HG03460 (cell line): ENCODE data around the gene FILIP1L.
A peak's percentile ranks its signal among the peaks of the same experiment; 100 is the strongest.

Source experiments
- ATAC-seq: cut with Tn5 transposase; IDR thresholded peaks from one replicate; pipeline ENCODE4 v1.9.1; 2021; ENCODE audit not compliant: unreplicated experiment

FILIP1L gene

GRCh38 chr3:99981138-99981537, 133.2 kb downstream of the FILIP1L start:
- no peak for ATAC-seq

GRCh38 chr3:99980606-99981005, 133.7 kb downstream of the FILIP1L start:
- no peak for ATAC-seq

DNA sequence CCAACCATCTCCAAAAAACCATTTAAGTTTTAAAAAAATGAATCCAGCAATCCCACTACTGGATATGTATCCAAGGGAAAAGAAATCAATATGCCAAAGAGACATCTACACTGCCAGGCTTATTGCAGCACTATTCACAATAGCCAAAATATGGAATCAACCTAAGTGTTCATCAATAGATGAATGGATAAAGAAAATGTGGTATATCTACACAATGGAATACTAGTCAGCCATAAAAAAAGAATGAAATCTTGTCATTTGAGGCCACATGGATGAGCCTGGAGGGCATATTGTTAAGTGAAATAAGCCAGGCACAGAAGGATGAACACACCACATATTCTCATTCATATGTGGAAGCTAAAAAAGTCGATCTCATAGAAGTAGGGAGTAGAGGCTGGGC, 136.1 kb downstream of the FILIP1L start:
- ATAC-seq, result no peak

DNA sequence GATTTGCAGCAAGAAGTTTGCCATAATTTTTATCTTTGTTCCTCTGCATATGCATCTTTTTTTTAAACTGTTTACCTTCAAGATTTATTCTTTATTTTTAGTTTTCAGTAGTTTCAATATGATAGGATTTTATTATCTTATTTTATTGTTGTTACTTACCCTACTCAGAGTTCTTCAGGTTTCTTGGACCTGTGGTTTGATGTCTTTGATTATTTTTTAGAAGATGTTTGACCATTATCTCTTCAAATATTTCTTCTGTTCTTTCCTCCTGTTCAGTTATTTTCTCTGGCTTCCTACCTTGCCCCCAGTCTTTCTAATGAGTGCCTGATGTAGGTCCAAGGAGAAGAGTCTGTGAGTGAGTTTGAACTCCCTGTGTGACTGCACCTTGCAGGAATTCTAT, 137.7 kb downstream of the FILIP1L start:
- no peak for ATAC-seq

DNA sequence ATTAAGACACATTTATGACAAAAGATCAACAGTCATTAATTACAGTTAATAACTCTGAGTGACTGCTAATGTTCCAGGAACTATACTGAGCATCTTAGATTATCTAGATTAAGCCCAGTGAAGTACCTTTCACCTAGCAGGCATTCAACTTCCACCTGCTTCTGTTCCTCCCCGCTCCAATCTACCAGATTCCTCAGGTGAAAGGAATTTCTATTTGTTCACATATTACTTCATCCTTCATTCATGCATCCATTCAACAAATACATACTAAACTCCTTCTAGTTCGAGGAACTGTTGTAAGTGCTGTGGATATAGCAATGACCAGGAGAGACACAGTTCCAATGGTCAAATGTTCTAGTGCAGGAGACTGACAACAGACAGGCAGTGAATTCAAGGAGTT, 139.3 kb downstream of the FILIP1L start:
- ATAC-seq, result no peak

- ATAC-seq, result no peak
Observed at GRCh38 chr3:99972380-99973104, 141.8 kb downstream of the FILIP1L start.

GRCh38 chr3:99971761-99972160, 142.5 kb downstream of the FILIP1L start:
- no peak for ATAC-seq

GRCh38 chr3:99970198-99970597, 144.1 kb downstream of the FILIP1L start:
- ATAC-seq, result peak; percentile 98

DNA sequence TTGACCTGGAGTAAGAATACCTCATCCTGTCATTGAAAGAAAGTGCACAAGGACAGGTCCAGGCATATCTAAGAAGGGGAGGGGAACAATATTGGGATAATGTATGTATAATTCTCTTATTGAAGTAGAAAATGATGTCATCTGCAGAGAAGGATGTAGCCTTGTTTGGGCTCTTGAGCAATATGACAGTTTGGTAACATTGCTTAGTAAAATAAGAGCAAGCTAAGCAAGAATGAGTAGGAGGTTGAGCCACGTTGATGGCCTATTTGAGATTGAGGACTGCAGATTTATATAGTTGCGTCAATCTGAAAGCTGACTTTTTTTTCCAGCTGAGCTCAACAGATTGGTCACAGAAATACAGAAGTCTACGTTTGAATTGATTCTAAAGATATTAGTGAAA, 145.2 kb downstream of the FILIP1L start:
- no peak for ATAC-seq

DNA sequence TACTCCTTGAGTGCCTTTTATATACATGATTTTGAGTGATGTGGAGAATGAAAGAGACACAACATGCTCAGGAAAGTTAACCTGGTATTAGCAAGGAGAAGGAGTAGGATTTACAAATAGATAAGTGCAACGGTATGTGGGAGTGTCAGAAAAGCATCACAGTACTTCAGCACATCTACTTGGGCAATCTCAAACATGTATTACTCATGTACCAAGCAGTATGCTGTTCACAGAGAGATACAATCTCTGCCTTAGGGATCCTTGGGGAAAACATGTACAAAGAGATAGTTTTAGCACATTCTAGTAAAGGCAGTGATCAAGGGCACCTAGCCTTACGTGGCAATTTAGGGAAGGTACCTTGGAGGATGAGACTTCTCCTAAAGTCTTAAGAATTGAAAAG, 146.5 kb downstream of the FILIP1L start:
- no peak for ATAC-seq

DNA sequence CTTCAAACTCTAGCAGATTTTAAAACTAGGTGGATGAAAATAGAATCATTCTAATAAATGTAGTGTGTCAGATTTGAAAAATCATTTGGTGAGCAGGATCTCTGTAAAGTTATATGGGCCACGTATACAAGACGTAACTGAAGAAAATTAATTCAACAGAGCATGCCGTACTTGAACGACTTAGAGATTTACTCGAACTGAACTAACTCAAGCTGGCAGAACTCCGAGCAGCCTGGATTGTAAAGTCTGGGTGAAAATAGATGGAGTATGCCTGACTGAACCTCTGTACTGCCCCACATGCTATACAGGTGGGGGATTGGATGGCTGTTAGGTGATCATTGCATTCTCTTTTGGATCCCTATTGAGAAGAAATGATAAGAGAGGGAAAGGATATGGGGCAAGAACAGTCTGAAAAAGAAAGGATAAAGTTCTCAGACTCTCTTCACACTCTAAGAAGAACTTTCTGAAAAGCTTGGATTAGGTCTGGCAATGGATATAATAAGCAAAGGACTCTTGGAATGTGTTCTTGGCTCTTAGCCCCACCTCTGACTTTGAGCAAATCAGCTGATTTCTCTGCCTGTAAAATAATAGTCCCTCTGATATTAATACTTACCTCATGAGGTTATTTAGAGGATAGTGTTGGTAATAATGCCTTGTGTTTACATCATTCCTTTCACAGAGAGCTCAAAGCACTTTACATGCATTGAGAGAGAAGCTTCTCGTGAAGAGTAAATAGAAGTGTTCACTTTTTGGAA, 147.5 kb downstream of the FILIP1L start:
- ATAC-seq, result no peak

DNA sequence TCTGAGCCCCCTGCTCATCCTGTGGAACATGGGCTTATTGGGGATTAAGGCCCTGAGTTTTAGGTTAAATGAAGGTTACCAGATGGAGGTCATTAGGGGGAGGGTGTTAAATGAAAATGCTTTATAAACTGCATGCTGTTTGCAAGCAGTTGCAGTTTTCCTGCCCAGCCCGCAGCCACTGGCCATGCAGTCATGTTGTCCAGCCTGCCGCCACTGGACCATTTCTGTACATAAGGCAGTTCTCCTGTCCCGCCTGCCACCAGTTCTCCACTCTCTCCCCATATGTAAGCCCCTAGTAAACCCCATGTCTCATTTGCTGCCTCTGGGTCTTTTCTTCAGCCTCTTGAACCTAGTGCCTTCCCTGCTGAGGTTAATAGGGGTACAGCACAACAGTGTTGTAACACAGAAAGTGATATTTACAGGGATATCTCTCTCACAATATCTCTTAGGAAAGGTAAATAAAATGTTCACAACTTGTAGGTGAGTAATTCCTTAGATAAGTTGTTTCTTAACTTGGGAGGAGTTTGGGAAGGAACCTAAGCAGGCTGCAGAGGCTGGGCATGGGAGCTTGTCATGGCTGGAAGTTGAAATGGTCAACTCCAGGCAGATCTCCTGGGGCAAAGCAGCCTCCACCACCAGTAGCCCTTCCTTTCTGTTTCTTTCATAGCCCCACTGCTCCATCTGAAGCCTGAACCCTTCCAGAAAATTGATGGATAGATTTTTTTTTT, 148.5 kb downstream of the FILIP1L start:
- ATAC-seq, result no peak

DNA sequence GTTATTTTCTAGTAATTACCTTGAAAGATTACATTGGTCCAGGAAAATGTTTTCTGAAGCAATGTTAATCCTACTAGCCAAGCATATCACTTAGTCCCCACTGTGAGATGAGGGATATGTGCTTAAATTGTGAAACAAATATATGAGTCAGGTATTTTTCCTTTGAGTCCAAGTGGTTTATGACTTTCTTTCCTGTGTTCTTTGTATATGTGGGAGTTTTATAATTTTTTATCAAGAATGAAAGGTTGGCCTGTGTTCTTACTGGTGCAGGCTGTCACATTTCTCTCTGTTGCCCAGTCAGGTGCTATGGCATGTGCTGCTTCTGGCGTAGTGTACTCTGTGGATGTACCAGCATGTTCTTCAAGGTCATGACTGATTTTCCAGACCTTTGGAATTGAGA, 149.2 kb downstream of the FILIP1L start:
- ATAC-seq, result no peak

- no peak for ATAC-seq
Observed at GRCh38 chr3:99962703-99963102, 151.6 kb downstream of the FILIP1L start.

GRCh38 chr3:99961756-99962515, 152.4 kb downstream of the FILIP1L start:
- ATAC-seq, result no peak

- no peak for ATAC-seq
Observed at GRCh38 chr3:99960941-99961340, 153.4 kb downstream of the FILIP1L start.

- no peak for ATAC-seq
Observed at GRCh38 chr3:99960123-99960878, 154.0 kb downstream of the FILIP1L start.

DNA sequence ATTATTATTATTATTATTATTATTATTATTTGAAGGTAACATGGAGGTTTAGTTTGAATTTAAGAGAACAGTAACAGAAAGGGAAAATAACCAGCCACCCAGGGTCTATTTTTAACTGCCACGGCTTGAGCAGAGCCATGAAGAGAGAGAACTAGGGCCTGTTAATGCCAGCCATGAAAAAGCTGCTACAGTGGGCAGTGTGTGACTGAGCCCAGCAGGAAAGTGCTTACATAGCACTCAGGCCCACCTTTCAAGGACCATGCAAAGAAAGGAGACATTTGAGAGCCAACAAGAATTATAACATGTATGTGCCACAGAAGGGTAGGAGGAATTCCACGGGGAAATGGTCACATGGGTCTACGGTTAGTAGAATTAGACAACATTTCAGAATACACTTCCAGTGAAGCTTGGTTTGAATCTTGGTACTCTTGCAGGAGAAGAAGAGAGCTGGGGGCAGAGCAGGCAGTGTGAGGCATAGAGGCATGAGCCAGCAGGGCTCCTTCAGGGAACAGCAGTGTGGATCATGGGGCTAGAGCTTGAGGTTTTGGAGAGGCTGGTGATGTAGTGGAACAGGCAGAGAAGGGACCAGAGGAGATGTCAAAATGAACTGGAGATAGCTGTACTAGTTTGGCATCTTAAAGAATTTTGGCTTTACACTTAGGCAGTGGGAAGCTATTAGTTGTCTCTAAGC, 155.9 kb downstream of the FILIP1L start:
- no peak for ATAC-seq

DNA sequence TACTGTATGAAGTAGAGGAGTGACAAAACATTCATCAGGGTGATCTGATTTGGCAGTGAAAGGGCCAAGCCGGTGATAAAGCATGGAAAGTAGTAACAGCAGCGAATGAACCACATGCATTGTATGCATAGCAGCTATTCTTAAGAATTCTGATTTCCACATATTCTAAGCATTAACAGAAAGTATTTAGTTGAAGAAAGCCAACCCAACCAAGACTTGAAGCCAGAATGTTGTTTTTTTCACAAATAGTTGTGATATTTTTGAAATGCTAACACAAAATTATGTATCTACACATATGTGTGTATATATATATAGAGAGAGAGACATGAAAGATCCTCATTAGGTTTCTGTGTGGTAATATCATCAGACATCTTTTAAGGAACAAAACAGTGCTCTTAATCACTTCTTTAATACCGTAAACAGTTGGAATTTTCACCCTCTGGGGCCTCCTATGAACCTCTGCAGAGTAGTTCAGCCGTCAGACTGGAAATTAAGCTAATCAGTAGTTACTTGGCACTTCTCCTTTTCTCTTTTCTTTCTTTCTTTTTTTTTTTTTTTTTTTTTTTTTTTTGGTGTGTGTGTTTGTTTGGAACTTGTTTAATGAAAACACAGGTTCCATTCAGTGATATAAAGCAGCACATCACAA, 157.0 kb downstream of the FILIP1L start:
- no peak for ATAC-seq
